K562 treated with DMSO at 1 percent for 24 hours (cell line): Measurements from ENCODE around the gene GRHPR. TPM values are rescaled to one million over a fixed set of nuclear protein-coding genes. Genes with fewer than 3 reads are reported as not detected.

Experiments used
- total RNA-seq: library from RNA; unstranded; fragments of 300-600 nt; gene quantifications from 2 replicates; pipeline ENCODE4 v1.2.3, GENCODE V29; 2022; ENCODE audit warnings: low read depth; ENCODE audit not compliant: insufficient read depth

The GRHPR gene
- total RNA-seq, result 216 and 227 TPM in 2 replicates

DNA sequence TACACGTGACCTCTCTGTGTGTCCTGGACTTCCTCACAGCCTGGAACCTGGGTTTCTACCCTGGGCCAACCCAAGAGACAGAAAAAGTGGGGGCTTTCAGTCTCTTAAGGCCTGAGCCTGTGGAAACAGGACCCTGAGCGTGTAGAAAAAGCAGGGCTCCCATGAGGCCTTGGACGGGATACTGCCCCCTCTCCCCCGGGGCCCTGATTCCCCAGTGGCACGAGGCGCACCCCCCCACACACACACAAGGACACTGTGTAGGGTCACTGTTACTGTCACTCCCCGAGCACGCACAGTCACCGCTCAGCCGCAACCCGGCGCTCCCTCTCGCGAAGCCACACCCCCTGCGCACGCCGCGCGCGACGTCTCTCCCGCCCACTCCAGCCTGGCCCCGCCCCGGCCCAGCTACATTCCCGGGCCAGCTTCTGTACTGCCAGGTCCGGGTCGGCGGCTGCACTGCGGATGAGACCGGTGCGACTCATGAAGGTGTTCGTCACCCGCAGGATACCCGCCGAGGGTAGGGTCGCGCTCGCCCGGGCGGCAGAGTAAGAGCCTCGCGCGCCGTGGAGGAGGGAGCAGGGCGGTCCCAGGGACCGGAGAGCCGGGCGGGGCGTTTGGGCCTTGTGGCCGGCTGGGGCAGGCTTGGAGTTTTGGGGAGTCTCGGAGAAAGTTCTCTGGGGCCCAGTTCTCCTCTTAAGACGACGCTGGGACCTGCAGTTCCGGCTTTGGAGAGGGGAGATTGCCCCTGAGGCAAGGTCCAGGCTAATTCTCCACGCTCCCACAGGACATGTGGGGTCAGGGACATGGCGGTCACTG is at the start of gene GRHPR:
TSS of gene GRHPR (plus strand) at position 408 of the 816 bp plus-strand sequence. CDS start at position 463, 55 bp downstream.

DNA sequence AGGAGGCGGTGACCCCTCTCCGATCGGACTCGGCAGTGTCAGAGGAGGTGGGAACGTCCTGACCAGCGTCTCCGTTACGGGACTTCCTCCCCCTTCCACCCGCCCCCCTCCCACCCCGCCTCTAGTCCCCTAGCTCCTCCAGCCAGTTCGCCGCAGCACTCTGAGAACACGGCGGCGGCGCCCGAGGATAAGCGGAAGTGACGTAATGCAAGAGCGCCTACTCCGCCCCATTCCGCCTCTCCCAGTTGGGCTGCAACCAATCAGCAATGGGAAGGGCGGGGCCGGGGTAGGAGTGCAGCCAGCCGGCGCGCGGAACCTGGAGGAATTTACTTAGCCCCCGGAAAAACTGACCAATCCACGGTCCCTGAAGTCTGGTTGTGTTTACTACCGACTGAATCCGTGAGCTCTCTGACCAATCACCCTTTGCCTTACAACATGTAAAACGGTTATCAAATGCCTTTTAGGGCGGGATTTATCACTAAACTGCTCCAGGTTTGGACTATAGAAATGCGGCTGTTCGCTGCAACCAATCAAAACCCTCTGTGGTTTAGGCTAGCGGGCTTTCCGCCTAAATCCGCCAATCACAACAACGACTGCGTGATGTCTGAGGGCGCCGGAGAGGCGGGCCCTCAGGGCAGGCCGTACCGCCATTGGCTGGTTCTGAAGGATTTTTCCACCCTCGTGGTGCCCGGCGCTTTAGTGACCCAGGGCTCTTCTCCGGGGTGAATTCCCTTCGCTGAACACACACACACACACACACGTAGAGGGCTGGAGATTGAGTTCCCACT is 42.9 kb downstream of the GRHPR start, which contains the start of gene ZBTB5:
TSS of gene ZBTB5 (minus strand) at position 202 of the 788 bp plus-strand sequence. CDS start 22,899 bp downstream, outside the sequence.

DNA sequence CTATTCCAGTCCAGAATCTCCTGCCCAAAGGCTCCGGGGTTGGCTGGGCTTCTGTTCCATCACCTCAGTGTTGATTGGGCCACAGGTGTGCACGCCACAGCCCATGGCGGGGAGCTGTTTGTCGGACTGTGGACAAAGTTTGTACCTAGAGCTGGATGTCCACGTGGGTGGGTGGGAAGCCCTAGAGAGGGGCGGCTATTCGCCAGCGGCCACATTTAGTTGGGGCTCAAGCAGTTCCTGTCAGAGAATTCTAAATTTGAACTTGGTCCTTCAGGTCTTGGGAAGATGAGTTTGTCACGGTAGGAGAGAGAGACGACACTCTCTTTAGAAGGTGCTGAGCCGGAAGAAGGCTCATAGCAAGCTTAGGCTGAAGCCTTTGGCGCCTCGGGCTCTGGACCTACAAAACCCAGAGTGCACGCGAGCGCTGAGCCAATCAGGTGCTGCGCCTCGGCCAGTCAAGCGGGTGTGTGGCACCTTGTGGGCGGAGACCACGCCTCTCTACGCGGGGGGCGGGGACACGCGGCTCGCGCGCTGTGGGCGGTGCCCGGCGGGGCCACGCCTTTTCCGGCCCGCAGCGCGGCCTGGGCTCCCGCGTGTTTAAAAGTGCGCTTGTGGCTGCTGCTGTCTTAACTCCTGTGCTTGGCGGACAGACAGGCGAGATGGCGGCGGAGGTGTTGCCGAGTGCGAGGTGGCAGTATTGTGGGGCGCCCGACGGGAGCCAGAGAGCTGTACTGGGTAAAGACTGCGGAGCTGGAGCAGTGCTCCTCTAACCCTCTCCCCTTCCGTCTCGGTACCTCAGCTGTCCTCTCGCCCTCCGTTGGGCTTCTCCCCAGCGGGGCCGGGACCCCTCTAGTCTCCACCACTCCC is 63.1 kb downstream of the GRHPR start, which contains the start of gene POLR1E:
TSS of gene POLR1E (plus strand) at position 560 of the 867 bp plus-strand sequence. CDS start at position 660, 100 bp downstream.

Other genes starting within 250 kb of the GRHPR start
- 18.6 and 18.7 TPM in 2 replicates for gene ZBTB5, start 42.8 kb downstream of the GRHPR start, total RNA-seq
- gene POLR1E, start 63.3 kb downstream of the GRHPR start, total RNA-seq, result 29.0 and 32.6 TPM in 2 replicates
- 9.5 and 9.9 TPM in 2 replicates for gene FBXO10, start 153.7 kb downstream of the GRHPR start, total RNA-seq
- gene TOMM5, start 169.9 kb downstream of the GRHPR start, total RNA-seq, result 120 and 129 TPM in 2 replicates
- gene FRMPD1, start 228.3 kb downstream of the GRHPR start, total RNA-seq, result not detected in 2 replicates